GM12801 (cell line): Measurements from ENCODE around the gene SRP72.

Experiments
- CTCF ChIP-seq: IDR thresholded peaks from one replicate; pipeline ENCODE4 v1.5.1; 2011; ENCODE audit warnings: control low read depth; ENCODE audit not compliant: insufficient read length; ENCODE audit errors: extremely low read depth

SRP72 gene

DNA sequence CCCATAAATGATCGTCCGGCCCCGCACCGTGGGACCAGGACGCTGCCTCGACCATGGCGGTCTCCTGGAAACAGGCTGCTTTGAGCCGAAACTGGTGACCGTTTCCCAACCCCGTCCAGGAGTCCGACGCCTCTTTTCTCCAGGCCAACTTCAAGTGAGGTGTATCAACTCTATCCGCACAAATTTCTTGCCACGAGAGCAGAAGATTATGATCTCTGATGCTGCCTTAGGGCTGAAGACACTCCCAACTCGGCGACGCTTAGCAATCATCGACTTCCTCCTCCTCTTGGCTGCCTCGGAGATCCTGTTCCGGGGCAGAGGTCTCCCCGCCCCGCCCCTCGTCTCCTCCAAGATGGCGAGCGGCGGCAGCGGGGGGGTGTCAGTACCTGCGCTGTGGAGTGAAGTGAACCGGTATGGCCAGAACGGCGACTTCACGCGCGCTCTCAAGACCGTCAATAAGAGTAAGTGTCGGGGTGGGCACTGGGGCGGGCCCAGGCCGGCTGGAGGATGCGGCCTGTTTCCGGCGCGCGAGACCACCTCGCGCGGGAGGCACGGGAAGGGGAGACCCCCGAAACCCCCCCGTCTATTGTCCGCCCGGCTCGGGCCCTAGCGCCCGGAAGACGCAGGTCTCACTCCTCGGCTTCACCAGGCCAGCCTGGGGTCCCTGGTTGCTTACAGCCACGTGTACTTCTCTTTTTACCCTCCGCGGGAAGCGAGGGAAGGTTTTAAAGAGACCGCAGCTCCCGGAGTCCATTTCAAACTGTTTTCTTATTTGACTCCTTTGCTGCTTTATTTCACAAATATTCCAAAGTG lies at the start of gene SRP72:
TSS of gene SRP72 (plus strand) at position 334 of the 813 bp plus-strand sequence. CDS start at position 353, 19 bp downstream.
- TF ChIP-seq CTCF, result no peak

DNA sequence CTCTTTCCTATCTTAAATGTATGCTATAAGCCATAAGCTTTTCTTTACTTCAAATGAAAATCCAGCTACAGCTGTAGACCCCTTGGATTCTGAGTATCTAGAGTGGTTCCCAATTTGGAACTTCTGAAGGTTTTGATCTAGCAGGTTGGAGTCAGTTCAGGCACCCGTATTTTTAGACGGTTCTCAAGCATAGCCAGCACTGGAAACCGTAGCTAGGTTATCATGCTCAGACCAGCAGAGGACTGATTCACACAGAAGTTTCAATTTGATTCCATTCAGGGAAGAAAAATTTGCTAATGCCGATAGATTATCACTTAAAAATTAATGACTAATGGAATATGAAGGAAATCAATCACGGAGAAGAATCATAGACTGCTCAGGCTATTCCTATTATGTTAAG lies 43.2 kb upstream of the SRP72 start:
- TF ChIP-seq CTCF, result no peak

DNA sequence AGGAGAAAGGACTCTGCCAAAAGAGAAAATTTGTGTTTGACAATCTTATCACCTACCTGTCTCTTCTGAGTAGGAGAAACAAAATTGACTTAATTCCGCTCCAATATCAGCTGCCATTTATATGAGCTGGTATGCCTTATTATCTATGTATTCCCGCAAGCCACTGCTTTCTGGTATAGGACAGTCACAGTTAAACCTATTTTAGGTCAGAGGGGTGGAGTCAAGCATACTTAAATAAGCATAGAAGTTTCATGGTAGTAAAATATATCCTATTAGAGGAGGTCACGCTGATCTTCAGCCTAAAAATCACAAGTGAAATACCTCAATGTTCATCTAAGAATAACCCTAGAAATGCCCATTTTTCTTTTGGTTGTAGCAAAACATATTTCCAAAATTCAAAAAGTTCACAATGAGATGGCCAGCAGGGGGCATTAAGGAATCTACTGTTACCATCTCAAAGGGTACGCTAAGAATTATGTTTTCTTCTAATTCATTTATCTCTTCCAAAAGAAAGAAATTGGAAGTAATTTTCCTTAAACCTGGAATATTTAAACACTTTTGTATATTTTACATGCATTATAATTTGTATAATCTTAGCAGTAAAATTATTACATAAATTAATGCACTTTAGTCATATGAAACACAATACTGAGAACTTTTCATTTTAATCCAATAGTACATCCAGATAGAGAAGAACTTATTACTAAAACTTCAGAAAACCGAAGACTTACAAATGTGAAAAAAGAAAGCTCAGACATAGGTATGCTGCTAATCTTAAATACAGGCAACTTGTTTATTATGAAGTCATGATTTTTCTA lies 42.5 kb upstream of the SRP72 start:
- TF ChIP-seq CTCF, result no peak

DNA sequence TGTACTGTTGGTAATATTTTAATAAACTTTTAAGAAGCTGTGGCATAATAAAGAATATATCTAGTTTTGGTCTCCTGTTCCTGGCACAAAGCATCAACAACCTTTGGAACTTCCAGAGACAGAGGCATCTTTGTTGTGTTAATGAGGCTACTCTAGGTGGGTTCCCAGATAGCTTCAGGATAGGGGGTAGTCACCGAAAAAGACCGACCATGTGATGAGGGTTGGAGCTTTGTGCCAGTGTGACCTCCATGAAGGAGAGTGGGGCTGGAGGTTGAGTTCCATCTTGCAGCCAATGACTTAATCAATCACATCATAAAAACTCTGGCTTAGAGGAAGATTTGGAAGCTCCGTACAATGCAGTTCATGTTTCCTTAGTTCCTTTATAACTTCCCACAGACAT lies 41.9 kb upstream of the SRP72 start:
- TF ChIP-seq CTCF, result no peak

GRCh38 chr4:56426273-56426672 lies 41.1 kb upstream of the SRP72 start:
- no peak for TF ChIP-seq CTCF

DNA sequence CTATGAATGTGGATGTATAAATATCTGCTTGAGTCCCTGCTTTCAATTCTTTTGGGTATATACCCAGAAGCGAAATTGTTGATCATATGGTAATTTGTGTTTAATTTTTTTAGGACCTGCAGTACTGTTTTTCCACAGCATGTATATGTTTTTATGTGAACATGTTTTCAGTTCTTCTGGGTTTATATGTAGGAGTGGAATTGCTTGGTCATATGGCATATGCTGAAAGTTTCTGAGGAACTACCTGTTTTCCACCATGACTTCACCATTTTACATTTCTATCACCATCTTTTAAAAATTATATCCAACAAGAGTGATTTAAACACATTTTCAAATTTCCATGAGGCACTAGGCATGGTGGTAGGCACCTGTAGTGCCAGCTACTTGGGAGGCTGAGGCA lies 40.2 kb upstream of the SRP72 start:
- TF ChIP-seq CTCF, result no peak

GRCh38 chr4:56430203-56430602 lies 37.2 kb upstream of the SRP72 start:
- no peak for TF ChIP-seq CTCF
